T47D (cell line): ENCODE results near the gene PRRT4.
A peak's percentile ranks its signal among the peaks of the same experiment; 100 is the strongest.

Experiments used
- DNase-seq, 2 experiments: peaks; one replicate each; pipeline versions ENCODE4 v3.0.0 to v3.0.0-alpha.2; 2011 to 2012; ENCODE audit warnings: low read depth in 1 of 2, low spot score in 1 of 2
- JUND ChIP-seq: IDR thresholded peaks from 2 replicates; pipeline ENCODE4 v1.6.1; 2012; ENCODE audit warnings: low read depth
- in situ Hi-C: cut with HindIII; loops from 2 replicates; pipeline ENCODE4 v1.10.0; 2016; ENCODE audit warnings: low sequenced_read_pairs, low pct_unique_long_range_greater_than_20kb

PRRT4 gene

GRCh38 chr7:128404143-128404681, 42.7 kb upstream of the PRRT4 start:
- DNase-seq: no peak
- in situ Hi-C loops: no loop called here
- no peak for TF ChIP-seq JUND

- in situ Hi-C loops: no loop called here
- no peak for TF ChIP-seq JUND
- DNase-seq: no peak
Measured at GRCh38 chr7:128403676-128404075, 42.2 kb upstream of the PRRT4 start.

GRCh38 chr7:128402356-128402755, 40.9 kb upstream of the PRRT4 start:
- TF ChIP-seq JUND: no peak
- no peak for DNase-seq
- in situ Hi-C loops: no loop called here

GRCh38 chr7:128400566-128400965, 39.1 kb upstream of the PRRT4 start:
- in situ Hi-C loops: no loop called here
- no peak for DNase-seq
- no peak for TF ChIP-seq JUND

- in situ Hi-C loops: no loop called here
- no peak for TF ChIP-seq JUND
- no peak for DNase-seq
Measured at GRCh38 chr7:128399991-128400390, 38.5 kb upstream of the PRRT4 start.

- in situ Hi-C loops: no loop called here
- no peak for DNase-seq
- TF ChIP-seq JUND: no peak
Measured at GRCh38 chr7:128398841-128399135, 37.3 kb upstream of the PRRT4 start.

- TF ChIP-seq JUND: no peak
- in situ Hi-C loops: no loop called here
Measured at GRCh38 chr7:128398016-128398840, 36.7 kb upstream of the PRRT4 start.

GRCh38 chr7:128396357-128396756, 34.9 kb upstream of the PRRT4 start:
- in situ Hi-C loops: no loop called here
- no peak for DNase-seq
- no peak for TF ChIP-seq JUND

More at GRCh38 chr7:128398016-128398840, 36.7 kb upstream of the PRRT4 start:
- DNase-seq: peak in 1 of 2 experiments; percentile 48

- in situ Hi-C loops: no loop called here
- no peak for TF ChIP-seq JUND
- DNase-seq: no peak
Measured at GRCh38 chr7:128395748-128396147, 34.3 kb upstream of the PRRT4 start.

GRCh38 chr7:128394904-128395496, 33.5 kb upstream of the PRRT4 start:
- no peak for TF ChIP-seq JUND
- in situ Hi-C loops: no loop called here
- DNase-seq: no peak

GRCh38 chr7:128393526-128394330, 32.2 kb upstream of the PRRT4 start:
- no peak for DNase-seq
- no peak for TF ChIP-seq JUND
- in situ Hi-C loops: no loop called here

GRCh38 chr7:128392446-128393327, 31.2 kb upstream of the PRRT4 start:
- in situ Hi-C loops: no loop called here
- no peak for TF ChIP-seq JUND
- DNase-seq: no peak
